Stimulated activated CD8-positive, alpha-beta memory T cell treated with anti-CD3 and anti-CD28 coated beads, Interleukin-7, amount 100 ng/mL, for 4 hours (primary cell): ENCODE measurements around the gene THEMIS2.
A peak's percentile ranks its signal among the peaks of the same experiment; 100 is the strongest.

Experiments used
- DNase-seq, 2 donors: peaks; one replicate each; pipeline ENCODE4 v3.0.0-alpha.2; 2020; ENCODE audit warnings: low read depth in 2 of 2

The THEMIS2 gene

DNA sequence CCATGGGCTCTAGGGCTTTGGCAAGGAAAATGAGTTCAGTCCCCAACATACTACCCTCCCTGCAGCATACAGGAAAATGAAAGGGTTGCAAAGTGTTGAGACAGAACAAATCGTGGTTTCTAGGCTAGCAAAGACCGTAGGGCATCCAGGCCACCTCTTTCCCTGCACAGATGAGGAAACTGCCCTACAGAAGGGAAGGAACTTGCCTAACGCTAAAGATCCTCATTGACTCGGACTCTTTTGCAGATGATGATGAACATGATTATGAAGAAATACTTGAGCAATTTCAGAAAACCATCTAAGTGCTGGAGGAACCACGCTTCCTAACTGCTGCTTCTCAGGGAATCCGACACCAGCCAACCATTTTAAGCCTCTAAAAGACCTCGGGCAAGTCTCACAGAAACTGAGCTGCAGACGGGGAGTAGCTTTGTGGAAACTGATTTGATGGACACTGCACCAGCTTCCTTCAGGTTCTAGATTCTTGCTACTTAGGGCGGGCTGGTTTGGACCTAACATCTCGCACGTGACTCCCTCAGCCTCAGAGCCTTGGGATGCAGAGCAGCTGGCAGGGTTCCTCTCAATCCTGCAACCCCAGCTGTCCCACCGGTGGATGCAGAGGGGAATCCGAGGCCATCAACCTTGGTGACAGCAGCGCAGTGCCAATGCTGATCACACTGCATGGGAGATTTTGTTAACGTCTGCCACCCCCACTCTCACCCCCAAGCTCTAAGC, 13.4 kb downstream of the THEMIS2 start:
- DNase-seq = no peak

DNA sequence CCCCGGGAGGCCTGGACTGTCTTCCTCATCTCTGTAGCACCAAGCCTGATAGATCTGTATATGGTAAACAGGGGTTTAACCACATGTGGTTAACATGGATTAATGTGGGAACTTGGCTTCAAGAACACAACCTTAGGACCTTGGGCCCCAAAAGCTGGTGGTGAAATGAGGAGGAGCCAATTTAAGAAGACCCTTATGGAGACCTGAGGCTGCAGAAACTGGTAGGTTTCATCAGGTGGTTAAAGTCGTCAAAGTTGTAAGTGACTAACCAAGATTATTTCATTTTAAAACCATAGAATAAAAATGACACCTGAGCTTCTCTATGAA, 14.0 kb downstream of the THEMIS2 start:
- no peak for DNase-seq

DNA sequence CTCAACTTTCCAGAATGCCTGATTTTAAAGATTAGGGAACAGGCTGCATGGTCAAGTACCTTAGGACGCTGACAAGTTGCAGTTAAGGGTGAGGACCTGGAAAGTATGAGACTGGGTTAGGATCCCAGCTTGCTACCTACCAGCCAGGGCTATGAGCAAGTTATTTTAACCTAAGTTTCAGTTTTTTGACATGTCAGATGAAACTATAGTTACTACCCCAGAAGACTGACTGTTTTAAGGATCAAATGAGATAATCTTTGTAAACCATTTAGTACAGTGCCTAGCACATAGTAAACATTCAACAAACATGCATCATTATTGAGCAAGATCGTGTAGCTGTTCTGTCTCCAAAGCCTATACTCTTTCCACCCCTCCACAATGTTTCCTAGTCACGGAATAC, 14.4 kb downstream of the THEMIS2 start:
- DNase-seq = no peak

DNA sequence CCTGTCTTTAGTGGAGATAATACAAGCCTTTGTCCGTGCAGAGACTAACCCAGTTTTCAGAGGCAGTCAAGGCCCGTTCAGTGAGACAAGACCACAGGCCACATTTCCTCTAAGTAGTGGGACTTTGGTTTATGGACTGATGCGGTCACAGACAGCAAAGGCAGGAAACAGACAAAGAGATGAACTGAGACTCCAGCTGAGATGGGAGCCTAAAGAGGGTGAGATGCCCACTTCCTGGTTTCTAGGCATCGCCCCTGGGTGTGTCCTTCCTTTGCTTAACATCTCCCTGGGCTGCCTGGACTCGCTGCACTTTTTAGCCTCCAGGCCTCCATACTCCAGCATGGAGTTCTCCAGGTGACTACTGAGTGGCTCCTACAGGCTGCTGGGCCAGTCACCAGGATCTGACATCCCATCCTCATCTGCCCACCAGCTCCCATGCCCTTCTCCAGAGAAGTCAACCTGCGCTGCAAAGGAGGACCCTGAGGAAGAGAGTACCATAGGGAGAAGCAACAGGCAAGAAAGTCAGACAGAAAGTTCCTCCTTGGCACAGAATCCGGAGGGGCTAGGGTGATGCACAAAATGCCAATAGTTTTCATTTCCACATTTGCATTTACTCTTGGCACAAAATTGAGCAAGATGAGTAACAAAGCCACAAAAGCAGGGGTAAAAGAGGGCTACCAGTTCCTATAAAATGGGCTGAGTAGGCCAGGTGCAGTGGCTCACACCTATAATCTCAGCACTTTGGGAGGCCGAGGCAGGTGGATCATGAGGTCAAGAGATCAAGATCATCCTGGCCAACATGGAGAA, 15.1 kb downstream of the THEMIS2 start:
- no peak for DNase-seq

DNA sequence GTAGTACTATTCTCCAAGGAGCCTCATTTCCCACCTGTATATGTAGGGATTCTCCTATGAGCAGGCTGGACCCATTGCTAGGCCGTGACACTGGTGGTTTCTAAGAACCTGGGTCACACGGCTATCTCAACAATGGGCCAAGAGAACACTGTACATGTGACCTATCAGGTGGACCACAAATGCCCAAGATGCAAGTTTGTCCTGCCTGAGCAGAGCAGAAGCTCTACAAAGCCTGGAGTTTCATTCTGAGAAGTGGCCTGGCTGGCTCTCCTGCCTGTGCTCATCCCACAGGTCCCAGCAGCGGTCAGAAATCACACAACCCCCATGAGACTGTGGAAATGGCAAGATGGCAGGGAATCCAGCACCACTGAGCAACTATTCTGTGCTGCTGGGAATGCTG, 17.2 kb downstream of the THEMIS2 start:
- no peak for DNase-seq

DNA sequence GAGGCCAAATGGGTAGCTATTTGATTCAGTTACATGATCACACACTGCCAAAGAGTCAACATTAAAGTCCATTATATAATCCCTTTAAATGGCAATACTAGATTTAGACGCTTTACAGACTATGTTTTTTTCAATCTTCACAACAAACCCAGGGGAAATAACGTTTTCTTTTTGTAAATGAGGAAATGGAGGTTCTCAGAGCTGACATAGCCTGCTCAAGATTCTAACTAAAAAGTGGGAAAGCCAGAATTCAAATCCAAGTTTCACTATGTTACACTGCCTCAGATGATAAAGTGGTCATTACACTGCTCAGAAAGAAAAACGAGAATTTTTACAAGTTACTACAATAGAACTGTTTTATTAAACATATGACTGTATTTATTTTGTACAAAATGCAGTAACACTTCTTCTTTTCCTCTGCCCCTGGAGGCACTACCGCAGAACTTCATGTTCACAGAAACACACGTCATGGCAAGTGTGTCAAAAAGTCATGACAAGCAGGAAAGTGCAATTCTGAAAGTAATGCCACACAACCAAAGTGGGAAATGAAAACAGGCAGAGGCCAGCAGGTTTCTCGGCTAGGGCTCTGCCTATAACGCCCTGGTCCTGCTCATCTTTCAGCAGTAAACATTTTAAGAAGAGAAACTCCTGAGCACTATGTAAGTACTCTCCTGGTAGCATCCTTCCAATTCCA, 19.0 kb downstream of the THEMIS2 start:
- peak in 1 of 2 donors; percentile 54 for DNase-seq

DNA sequence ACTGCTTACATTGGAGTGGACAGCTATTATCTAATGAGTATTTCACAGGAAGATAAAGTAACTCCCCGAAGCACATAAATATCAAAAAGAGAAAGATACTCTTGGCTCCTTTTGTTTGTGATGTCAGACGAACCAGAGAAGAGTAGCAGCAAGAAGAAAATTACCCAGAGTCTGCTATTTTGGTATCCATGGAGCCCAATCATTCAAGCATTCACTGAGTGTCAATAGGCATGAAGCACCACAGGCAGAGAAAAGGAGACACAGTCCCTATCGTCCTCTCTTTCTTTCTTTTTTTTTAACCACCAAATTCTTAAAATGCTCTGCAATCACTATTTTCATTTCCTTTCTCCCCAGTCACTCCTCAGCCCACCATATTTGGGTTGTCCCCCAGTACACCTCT, 22.2 kb downstream of the THEMIS2 start:
- no peak for DNase-seq

DNA sequence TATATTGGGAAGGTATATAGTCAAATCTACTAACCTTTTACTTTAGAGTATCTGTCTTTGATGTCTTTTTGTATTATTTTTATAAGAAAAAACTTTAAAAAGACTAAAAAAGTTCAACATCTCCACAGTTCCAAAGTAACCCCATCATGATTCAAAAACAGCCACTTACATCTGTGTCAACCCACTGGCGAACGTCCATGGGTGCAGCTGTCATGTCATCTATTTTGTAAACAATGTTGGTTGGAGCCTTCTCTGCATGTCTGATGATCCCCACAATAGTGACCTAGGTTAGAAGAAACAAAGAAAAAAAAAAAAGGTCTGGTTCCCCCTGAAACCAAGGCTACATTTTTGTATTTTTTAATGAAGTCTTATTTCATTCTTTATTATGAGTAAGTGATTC, 34.4 kb downstream of the THEMIS2 start:
- no peak for DNase-seq

DNA sequence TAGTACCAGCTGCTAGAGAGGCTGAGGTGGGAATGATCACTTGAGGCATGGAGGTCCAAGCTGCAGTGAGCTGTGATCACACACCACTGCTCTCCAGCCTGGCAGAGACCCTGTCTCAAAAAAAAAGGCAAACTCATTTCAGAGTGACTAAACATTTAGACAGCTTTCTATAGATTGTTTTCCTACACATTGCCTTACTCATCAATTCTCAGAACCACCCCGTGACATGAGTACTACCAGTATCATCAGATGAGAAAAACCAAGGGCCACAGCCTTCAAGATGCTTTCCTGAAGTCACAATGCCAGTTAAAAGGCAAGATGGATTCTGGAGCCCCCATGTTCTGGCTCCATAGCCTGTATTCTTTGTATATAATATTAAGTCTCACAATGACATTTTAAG, 40.1 kb downstream of the THEMIS2 start:
- DNase-seq = no peak

DNA sequence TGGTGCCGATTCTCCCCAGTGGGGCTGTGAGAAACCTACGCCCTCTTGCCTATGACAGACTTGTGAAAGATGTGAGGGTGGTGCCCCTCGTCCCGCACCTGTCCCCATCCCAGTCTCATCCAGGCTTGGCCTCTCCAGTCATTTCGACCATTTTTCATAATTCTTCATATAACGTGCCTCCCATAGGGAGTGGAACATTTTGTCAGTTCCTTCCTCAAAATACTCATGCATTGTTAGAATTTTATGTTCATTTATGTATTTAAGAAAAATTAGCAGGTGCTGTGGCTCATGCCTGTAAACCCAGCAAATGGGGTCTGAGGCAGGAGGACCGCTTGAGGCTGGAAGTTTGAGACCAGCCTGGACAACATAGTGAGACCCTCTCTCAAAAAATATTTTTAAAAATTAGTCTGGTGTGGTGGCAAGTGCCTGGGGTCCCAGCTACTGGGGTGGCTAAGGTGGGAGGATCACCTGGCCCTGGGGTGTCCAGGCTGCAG, 42.8 kb downstream of the THEMIS2 start:
- DNase-seq = no peak

DNA sequence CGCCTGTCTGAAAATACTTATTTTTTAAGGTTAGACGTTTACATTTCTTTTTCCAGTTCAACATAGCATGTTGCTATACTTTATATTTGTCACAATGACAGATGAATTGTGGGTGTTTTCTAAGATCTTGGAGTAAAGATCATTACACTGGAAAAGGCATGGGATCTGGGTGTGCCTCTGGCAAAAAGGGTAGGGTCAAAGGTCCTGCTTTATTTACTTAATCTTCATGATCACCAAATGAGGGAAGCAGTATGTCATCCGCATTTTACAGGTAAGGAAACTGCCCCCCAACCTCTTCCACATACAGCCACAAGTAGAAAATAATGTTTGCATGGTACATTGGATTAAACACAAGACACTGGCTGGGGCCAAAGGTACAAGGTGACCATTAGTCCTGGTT, 49.9 kb downstream of the THEMIS2 start:
- DNase-seq = no peak

DNA sequence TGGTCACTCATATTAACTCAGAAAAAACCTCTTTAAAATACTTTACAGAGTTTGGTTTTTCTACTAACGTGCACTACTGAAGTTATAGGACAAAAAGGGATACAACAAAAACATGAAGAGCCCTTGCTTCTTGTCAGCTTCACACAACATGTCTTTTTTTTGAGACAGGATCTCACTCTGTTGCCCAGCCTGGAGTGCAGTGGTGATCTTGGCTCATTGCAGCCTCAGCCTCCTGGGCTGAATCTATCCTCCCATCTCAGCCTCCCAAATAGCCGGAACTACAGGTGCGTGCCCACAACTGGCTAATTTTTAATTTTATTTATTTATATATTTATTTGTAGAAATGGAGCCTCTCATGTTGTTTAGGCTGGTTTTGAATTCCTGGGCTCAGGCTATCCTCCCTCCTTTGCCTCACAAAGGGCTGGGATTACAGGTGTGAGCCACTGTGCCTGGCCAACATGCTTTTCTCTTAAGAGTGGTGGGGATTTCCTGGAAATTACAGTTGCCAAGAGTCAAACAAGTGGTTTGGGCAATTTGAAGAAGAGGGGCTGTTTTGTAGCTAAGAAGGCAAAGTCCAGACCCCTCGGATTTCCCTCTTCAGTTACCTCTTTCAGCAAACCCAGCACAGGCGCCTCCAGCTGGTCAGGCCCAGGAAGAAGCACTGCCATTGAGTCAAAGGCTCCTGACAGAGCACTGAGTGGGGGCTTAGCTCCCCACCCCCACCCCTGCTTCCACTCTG, 56.0 kb downstream of the THEMIS2 start:
- DNase-seq = no peak

DNA sequence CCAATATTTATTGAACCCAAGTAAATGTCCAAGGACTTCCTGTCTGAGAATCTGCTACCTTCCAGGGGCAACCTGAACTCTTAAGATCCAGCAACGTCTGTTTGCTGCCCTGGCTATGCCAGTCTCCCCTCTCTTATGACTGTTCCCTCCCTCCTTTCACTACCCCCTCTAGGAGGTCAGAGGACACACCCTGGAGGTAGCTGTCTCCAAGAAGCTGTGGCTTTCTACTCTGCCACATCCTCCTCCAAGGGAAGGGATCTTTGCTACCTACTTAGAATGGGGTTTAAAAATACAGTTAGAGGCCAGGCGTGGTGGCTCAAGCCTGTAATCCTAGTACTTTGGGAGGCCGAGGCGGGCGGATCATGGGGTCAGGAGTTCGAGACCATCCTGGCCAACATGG, 58.8 kb downstream of the THEMIS2 start:
- no peak for DNase-seq

DNA sequence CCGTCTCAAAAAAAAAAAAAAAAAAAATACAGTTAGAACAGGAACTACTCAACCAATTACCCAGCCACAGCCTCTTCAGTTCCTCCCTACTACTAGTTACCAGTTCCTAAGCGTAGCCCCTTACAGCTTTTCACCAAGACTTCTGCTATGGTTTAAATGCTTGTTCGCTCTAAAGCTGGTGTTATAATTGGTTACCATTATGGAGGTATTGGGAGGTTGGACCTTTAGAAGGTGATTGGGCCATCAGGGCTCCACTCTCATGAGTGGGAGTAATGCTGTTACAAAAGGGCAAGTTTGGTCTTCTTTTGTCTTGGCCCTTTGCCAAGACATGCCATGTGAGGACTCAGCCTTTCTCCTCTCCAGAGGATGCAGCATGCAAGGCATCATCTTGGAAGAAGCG, 59.4 kb downstream of the THEMIS2 start:
- no peak for DNase-seq

DNA sequence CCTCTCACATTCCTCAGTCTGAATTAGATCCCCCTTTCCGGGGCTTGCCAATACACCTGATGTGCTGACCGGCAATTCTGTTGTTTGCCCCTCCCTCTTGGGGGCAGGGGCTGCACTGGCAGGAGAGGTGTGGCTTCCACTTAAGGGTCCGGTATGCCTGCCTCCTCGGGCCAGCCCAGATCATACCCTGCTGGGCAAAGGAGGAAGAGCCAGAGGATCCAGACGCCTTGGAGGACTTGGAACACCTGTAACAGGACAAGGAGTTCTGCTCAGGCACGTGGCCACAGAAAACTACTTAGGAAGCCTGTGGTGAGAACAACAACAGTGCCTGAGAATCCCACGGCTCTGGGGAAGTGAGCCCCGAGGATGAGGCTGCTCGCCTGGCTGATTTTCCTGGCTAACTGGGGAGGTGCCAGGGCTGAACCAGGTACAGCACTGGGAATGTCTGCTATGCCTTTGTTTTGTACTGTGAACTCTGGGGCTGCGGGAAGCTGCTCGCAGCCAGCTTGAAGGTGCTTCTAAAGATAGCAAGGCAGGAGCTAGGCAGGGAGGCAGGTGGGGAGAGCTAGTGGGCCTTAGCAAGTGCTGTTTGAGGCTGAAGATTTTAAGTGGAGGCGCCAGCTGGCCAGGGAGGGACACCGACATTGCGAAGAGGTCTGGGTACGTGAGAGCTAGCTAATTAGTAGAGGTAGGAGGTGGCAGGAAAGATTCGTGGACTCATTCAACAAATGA, 62.6 kb downstream of the THEMIS2 start, which contains the start of gene SMPDL3B:
SMPDL3B (plus strand) TSS at position 183 of the 732 bp plus-strand sequence; CDS start at position 367, 184 bp downstream.
- no peak for DNase-seq

DNA sequence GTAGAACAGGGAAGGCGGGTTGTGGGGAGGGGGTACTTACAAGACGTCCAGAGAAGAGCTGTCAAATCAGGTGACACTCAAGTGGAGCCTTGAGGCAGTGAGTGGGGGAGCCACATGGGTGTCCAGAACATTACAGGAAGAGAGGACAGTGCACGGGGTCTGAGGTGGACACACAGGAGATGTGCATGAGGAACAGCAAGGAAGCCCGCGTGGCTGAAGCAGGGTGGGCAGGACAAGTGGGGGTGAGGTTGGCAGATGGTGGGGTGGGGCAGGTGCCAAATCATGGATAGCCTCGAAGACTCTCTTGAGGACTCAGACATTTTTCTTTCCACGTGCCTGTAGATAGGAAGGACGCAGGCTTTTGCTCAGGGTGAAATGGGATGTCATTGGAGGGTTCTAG, 63.4 kb downstream of the THEMIS2 start:
- DNase-seq = no peak
